Measurements from ENCODE around the gene COX4I1.

COX4I1 gene

DNA sequence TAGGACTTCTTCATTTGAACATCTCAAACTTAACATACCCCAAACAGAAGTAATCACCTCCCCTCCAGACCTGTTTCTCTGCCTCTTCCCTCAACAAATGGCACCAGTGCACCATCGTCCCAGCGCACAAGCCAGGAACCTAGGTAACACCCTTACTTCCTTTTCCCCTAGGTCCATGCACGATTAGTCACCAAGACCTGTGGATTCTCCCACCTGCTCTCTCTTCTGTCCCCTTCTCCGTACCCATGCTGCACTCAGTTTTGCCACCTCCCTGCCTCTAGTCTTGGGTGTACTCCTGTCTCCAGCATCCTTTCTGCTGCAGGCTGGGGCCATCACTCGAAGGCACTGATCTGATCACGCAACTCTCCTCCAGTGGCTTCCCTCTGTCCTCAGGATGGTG lies 3.3 kb upstream of the COX4I1 start:
- Histone ChIP-seq H3K36me3 (ENCODE audit: control insufficient read depth in 2 of 2, insufficient read depth in 1 of 2, low read length in 2 of 2) (peaks cover 4 to 67% of the 10 kb centered on the region in 2 experiments; a peak in 2 of 3 replicates), H3K9me3 (ENCODE audit: control insufficient read depth, insufficient read depth, low read depth, low read length) (no peaks in the 10 kb centered on the region), H3K4me1 (ENCODE audit: control insufficient read depth, insufficient read depth, low read length) (peaks cover 3% of the 10 kb centered on the region), H3K27ac (ENCODE audit: extremely low read depth, low read depth, low read length) (no peak overlapping the region), H3K4me3 (ENCODE audit: low read depth, low read length) (no peak overlapping the region)
- TF ChIP-seq SCRT1 (tag by site-specific recombination; IDR thresholded peaks at IDR 0.05; ENCODE audit: borderline replicate concordance) (peak; percentile 66), ZNF76 (tag by site-specific recombination; IDR thresholded peaks at IDR 0.05; ENCODE audit: borderline replicate concordance, low read depth) (no peak), ZNF112 (tag by site-specific recombination; IDR thresholded peaks at IDR 0.05) (no peak), SCRT2 (tag by site-specific recombination; IDR thresholded peaks at IDR 0.05) (peak; percentile 51; the same call in 1 of the 2 replicates)
- POLR2A ChIA-PET: no interaction called here
- CTCF ChIA-PET: no interaction called here

DNA sequence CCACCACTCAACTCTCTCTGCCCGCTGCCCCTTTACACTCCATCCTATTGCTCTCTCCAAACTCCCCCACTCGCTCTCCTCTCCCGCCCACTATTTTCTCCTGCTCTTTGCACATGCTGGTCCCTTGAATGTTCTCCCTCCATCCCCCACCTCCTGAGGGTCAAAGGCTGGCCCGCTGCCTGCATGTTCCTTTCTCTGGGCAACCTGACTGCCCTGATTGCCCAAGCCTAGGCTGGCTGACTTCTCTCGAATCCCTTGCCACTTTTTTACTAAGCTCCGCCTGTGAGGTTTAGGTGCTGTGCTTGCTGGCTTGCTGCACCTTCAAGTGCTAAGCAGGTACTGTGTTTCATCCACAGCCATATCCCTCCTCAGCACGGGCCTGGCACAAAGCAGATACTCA lies 2.9 kb upstream of the COX4I1 start:
- CTCF ChIA-PET: interaction anchor here (0.5 to 1.3 kb wide), 2 partner anchors 36 to 248 kb away, joined by 3 to 4 read pairs; no protein-coding TSS in a partner anchor
- H3K27ac ChIP-seq (ENCODE audit: extremely low read depth, low read depth, low read length): no peak overlapping the region
- H3K36me3 ChIP-seq (ENCODE audit: control insufficient read depth in 2 of 2, insufficient read depth in 1 of 2, low read length in 2 of 2): peaks cover 7 to 68% of the 10 kb centered on the region in 2 experiments; a peak in 2 of 3 replicates
- TF ChIP-seq SCRT1 (tag by site-specific recombination; IDR thresholded peaks at IDR 0.05; ENCODE audit: borderline replicate concordance) (no peak), REPIN1 (tag by site-specific recombination; IDR thresholded peaks at IDR 0.05; ENCODE audit: low read depth) (no peak), EGR2 (tag by site-specific recombination; IDR thresholded peaks at IDR 0.05; ENCODE audit: low read depth) (peak; percentile 42; the same call in 1 of the 2 replicates), MZF1 (tag by site-specific recombination; IDR thresholded peaks at IDR 0.05; ENCODE audit: borderline replicate concordance) (no peak)
- H3K4me3 ChIP-seq (ENCODE audit: low read depth, low read length): no peak overlapping the region
- H3K4me1 ChIP-seq (ENCODE audit: control insufficient read depth, insufficient read depth, low read length): peaks cover 3% of the 10 kb centered on the region
- POLR2A ChIA-PET: no interaction called here
- H3K9me3 ChIP-seq (ENCODE audit: control insufficient read depth, insufficient read depth, low read depth, low read length): no peaks in the 10 kb centered on the region

DNA sequence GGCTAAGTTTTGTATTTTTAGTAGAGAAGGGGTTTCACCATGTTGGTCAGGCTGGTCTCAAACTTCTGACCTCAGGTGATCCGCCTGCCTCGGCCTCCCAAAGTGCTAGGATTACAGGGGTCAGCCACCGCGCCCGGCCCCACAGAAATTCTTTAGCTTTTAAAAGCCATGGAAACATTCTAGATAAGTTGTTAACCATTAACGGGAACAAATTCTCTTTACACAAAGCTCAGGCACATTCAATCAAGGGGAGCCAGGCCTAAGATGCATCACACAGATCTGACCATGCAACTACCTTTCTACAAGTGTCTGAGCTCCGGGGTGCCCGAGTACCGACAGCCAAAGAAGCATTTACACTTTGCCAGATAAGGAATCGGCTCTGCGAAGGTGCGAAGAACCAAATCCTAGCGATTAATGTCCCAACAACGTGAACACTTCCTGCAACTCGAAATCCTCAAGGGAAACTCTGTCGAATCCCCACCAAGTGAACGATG lies 1.2 kb upstream of the COX4I1 start:
- peak overlapping the region; percentile 89; the same call in 1 of the 2 replicates for H3K27ac ChIP-seq (ENCODE audit: extremely low read depth, low read depth, low read length)
- CTCF ChIA-PET: interaction anchor here (0.6 to 1.4 kb wide), 3 partner anchors 23 to 1519 kb away, joined by 3 to 4 read pairs (median 4); partner anchors contain the start of gene C16orf95
- TF ChIP-seq, protein P1, sequence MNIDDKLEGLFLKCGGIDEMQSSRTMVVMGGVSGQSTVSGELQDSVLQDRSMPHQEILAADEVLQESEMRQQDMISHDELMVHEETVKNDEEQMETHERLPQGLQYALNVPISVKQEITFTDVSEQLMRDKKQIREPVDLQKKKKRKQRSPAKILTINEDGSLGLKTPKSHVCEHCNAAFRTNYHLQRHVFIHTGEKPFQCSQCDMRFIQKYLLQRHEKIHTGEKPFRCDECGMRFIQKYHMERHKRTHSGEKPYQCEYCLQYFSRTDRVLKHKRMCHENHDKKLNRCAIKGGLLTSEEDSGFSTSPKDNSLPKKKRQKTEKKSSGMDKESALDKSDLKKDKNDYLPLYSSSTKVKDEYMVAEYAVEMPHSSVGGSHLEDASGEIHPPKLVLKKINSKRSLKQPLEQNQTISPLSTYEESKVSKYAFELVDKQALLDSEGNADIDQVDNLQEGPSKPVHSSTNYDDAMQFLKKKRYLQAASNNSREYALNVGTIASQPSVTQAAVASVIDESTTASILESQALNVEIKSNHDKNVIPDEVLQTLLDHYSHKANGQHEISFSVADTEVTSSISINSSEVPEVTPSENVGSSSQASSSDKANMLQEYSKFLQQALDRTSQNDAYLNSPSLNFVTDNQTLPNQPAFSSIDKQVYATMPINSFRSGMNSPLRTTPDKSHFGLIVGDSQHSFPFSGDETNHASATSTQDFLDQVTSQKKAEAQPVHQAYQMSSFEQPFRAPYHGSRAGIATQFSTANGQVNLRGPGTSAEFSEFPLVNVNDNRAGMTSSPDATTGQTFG (tag by site-specific recombination; IDR thresholded peaks at IDR 0.05; ENCODE audit: borderline replicate concordance): no peak
- TF ChIP-seq ZNF121 (tag by site-specific recombination; IDR thresholded peaks at IDR 0.05) (no peak), ZNF132 (tag by site-specific recombination; IDR thresholded peaks at IDR 0.05; ENCODE audit: borderline replicate concordance) (no peak), SP7 (tag by site-specific recombination; IDR thresholded peaks at IDR 0.05) (no peak), ZNF654 (tag by site-specific recombination; IDR thresholded peaks at IDR 0.05; ENCODE audit: low read depth) (no peak), ZNF221 (tag by site-specific recombination; IDR thresholded peaks at IDR 0.05; ENCODE audit: borderline replicate concordance) (no peak), ZSCAN30 (tag by site-specific recombination; IDR thresholded peaks at IDR 0.05) (no peak), ZNF426 (tag by site-specific recombination; IDR thresholded peaks at IDR 0.05) (no peak)
- TF ChIP-seq, protein P2, sequence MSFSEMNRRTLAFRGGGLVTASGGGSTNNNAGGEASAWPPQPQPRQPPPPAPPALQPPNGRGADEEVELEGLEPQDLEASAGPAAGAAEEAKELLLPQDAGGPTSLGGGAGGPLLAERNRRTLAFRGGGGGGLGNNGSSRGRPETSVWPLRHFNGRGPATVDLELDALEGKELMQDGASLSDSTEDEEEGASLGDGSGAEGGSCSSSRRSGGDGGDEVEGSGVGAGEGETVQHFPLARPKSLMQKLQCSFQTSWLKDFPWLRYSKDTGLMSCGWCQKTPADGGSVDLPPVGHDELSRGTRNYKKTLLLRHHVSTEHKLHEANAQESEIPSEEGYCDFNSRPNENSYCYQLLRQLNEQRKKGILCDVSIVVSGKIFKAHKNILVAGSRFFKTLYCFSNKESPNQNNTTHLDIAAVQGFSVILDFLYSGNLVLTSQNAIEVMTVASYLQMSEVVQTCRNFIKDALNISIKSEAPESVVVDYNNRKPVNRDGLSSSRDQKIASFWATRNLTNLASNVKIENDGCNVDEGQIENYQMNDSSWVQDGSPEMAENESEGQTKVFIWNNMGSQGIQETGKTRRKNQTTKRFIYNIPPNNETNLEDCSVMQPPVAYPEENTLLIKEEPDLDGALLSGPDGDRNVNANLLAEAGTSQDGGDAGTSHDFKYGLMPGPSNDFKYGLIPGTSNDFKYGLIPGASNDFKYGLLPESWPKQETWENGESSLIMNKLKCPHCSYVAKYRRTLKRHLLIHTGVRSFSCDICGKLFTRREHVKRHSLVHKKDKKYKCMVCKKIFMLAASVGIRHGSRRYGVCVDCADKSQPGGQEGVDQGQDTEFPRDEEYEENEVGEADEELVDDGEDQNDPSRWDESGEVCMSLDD (tag by site-specific recombination; IDR thresholded peaks at IDR 0.05): no peak
- H3K4me3 ChIP-seq (ENCODE audit: low read depth, low read length): peak overlapping the region; percentile 91
- H3K36me3 ChIP-seq (ENCODE audit: control insufficient read depth in 2 of 2, insufficient read depth in 1 of 2, low read length in 2 of 2): peaks cover 14 to 68% of the 10 kb centered on the region in 2 experiments; a peak in 2 of 3 replicates
- POLR2A ChIA-PET: interaction anchor here (1.0 kb wide), 1 partner anchor 31 kb away, joined by 3 read pairs; no protein-coding TSS in a partner anchor
- H3K9me3 ChIP-seq (ENCODE audit: control insufficient read depth, insufficient read depth, low read depth, low read length): no peaks in the 10 kb centered on the region
- peaks cover 3% of the 10 kb centered on the region for H3K4me1 ChIP-seq (ENCODE audit: control insufficient read depth, insufficient read depth, low read length)
